ENCODE data around the gene FOCAD. TPM values are rescaled to one million over a fixed set of nuclear protein-coding genes. Genes with fewer than 3 reads are reported as not detected.
A peak's percentile ranks its signal among the peaks of the same experiment; 100 is the strongest.
"Not testable (repeated sequence)": the region's sequence is repeated elsewhere in the genome, so short reads cannot be mapped to it uniquely, and the experiment has no call there.

FOCAD gene
- total RNA-seq, 2 donors from 2014 or later: 21.5 to 85.7 TPM

- no peaks in the 10 kb centered on the region for H3K27me3 ChIP-seq
- intact Hi-C loops (cut with DNase I): no loop called here
- no peak overlapping the region for H3K4me3 ChIP-seq
- H3K4me1 ChIP-seq: no peaks in the 10 kb centered on the region
- no peak for DNase-seq
- no peak for ATAC-seq
- TF ChIP-seq CTCF (IDR thresholded peaks at IDR 0.05) (no peak), POLR2A (IDR thresholded peaks at IDR 0.05) (no peak)
- no peaks in the 10 kb centered on the region for H3K36me3 ChIP-seq (replicated peaks in 1 of 2; ENCODE audit: insufficient read depth in 1 of 2, low read depth in 2 of 2)
- 92 to 97% methylated on average over 1 of the region's 1 CpG for WGBS, 2 donors
- no peak overlapping the region for H3K27ac ChIP-seq
- no peaks in the 10 kb centered on the region for H3K9me3 ChIP-seq
Measured at GRCh38 chr9:20972684-20973083, 288.6 kb downstream of the FOCAD start.

- H3K9me3 ChIP-seq; H3K27ac ChIP-seq; H3K4me3 ChIP-seq; H3K4me1 ChIP-seq; H3K27me3 ChIP-seq; intact Hi-C loops (cut with DNase I); H3K36me3 ChIP-seq (replicated peaks in 1 of 2; ENCODE audit: insufficient read depth in 1 of 2, low read depth in 2 of 2); ATAC-seq; DNase-seq: not testable (repeated sequence)
- WGBS, 2 donors: 74 to 96% methylated on average over 2 of the region's 2 CpGs
Measured at GRCh38 chr9:20973246-20973947, 289.3 kb downstream of the FOCAD start.

- intact Hi-C loops (cut with DNase I); H3K9me3 ChIP-seq; H3K4me1 ChIP-seq; DNase-seq; H3K27ac ChIP-seq; H3K27me3 ChIP-seq; H3K36me3 ChIP-seq (replicated peaks in 1 of 2; ENCODE audit: insufficient read depth in 1 of 2, low read depth in 2 of 2); H3K4me3 ChIP-seq; ATAC-seq: not testable (repeated sequence)
- 63 to 86% methylated on average over 2 of the region's 2 CpGs for WGBS, 2 donors
Measured at GRCh38 chr9:20974191-20974938, 290.3 kb downstream of the FOCAD start.

- Histone ChIP-seq H3K27ac (no peak overlapping the region), H3K4me1 (no peaks in the 10 kb centered on the region), H3K9me3 (no peaks in the 10 kb centered on the region), H3K27me3 (no peaks in the 10 kb centered on the region), H3K4me3 (no peak overlapping the region), H3K36me3 (replicated peaks in 1 of 2; ENCODE audit: insufficient read depth in 1 of 2, low read depth in 2 of 2) (no peaks in the 10 kb centered on the region)
- 82 to 86% methylated on average over 2 of the region's 2 CpGs for WGBS, 2 donors
- intact Hi-C loops (cut with DNase I): no loop called here
- DNase-seq (no peak), ATAC-seq (no peak)
- TF ChIP-seq POLR2A (IDR thresholded peaks at IDR 0.05) (no peak), CTCF (IDR thresholded peaks at IDR 0.05) (no peak)
Measured at GRCh38 chr9:20978249-20978648, 294.2 kb downstream of the FOCAD start.

GRCh38 chr9:20980832-20981455 lies 296.9 kb downstream of the FOCAD start:
- Histone ChIP-seq H3K9me3 (no peaks in the 10 kb centered on the region), H3K36me3 (replicated peaks in 1 of 2; ENCODE audit: insufficient read depth in 1 of 2, low read depth in 2 of 2) (no peaks in the 10 kb centered on the region), H3K4me3 (no peak overlapping the region), H3K27me3 (no peaks in the 10 kb centered on the region), H3K4me1 (no peaks in the 10 kb centered on the region), H3K27ac (no peak overlapping the region)
- DNase-seq (peak in 1 of 4 donors; percentile 25), ATAC-seq (no peak)
- intact Hi-C loops (cut with DNase I): no loop called here
- 69 to 81% methylated on average over 3 of the region's 3 CpGs for WGBS, 2 donors
- TF ChIP-seq CTCF (IDR thresholded peaks at IDR 0.05) (no peak), POLR2A (IDR thresholded peaks at IDR 0.05) (no peak)

All from body of pancreas (tissue), 4 donors.